IPS DF 19.7 (cell line): ENCODE data around the gene ELOVL4.

Experiments used
- DNase-seq: peaks from one replicate; pipeline ENCODE4 v3.0.0-alpha.2; 2013; ENCODE audit warnings: low read depth, low spot score

The ELOVL4 gene

GRCh38 chr6:79947191-79948186 is at the start of gene ELOVL4:
Gene ELOVL4, minus strand, starts transcription at chr6:79947553. Its CDS starts 274 bp downstream, at chr6:79947279.
- peak; percentile 78 for DNase-seq

GRCh38 chr6:79993911-79994309 is 46.6 kb upstream of the ELOVL4 start:
- DNase-seq = no peak

- DNase-seq = no peak
Observed at GRCh38 chr6:79993012-79993910, 45.9 kb upstream of the ELOVL4 start.

GRCh38 chr6:79989641-79990040 is 42.3 kb upstream of the ELOVL4 start:
- no peak for DNase-seq

- no peak for DNase-seq
Observed at GRCh38 chr6:79985128-79985527, 37.8 kb upstream of the ELOVL4 start.

- no peak for DNase-seq
Observed at GRCh38 chr6:79984261-79984660, 36.9 kb upstream of the ELOVL4 start.

GRCh38 chr6:79981652-79982051 is 34.3 kb upstream of the ELOVL4 start:
- DNase-seq = no peak

GRCh38 chr6:79971193-79971592 is 23.8 kb upstream of the ELOVL4 start:
- DNase-seq = no peak

- DNase-seq = no peak
Observed at GRCh38 chr6:79969784-79970183, 22.4 kb upstream of the ELOVL4 start.

- no peak for DNase-seq
Observed at GRCh38 chr6:79967178-79967577, 19.8 kb upstream of the ELOVL4 start.

GRCh38 chr6:79964607-79965081 is 17.3 kb upstream of the ELOVL4 start:
- no peak for DNase-seq

- no peak for DNase-seq
Observed at GRCh38 chr6:79954849-79955248, 7.5 kb upstream of the ELOVL4 start.

- DNase-seq = no peak
Observed at GRCh38 chr6:79949233-79949632, 1.9 kb upstream of the ELOVL4 start.

- DNase-seq = no peak
Observed at GRCh38 chr6:79946272-79947190, 822 bp downstream of the ELOVL4 start.

GRCh38 chr6:79943133-79943532 is 4.2 kb downstream of the ELOVL4 start:
- DNase-seq = no peak

GRCh38 chr6:79941489-79942151 is 5.7 kb downstream of the ELOVL4 start:
- DNase-seq = no peak

GRCh38 chr6:79928478-79928998 is 18.8 kb downstream of the ELOVL4 start:
- DNase-seq = no peak

- no peak for DNase-seq
Observed at GRCh38 chr6:79927758-79928157, 19.6 kb downstream of the ELOVL4 start.

GRCh38 chr6:79923270-79923669 is 24.1 kb downstream of the ELOVL4 start:
- no peak for DNase-seq

GRCh38 chr6:79922018-79922417 is 25.3 kb downstream of the ELOVL4 start:
- no peak for DNase-seq
